K562 (cell line): Measurements from ENCODE around the gene GP1BB. TPM values are rescaled to one million over a fixed set of nuclear protein-coding genes. Genes with fewer than 3 reads are reported as not detected.

Source experiments
- CREBBP ChIP-seq: IDR thresholded peaks from one replicate; pipeline ENCODE4 v1.6.1; 2012; ENCODE audit warnings: low read depth, mild to moderate bottlenecking, control low read depth, inconsistent platforms, low read length
- HNRNPK ChIP-seq: fragments of 200-400 bp; formaldehyde crosslinking; IDR thresholded peaks from one replicate; pipeline ENCODE4 v1.6.1; 2018; ENCODE audit warnings: mild to moderate bottlenecking, low read depth, low read length; ENCODE audit not compliant: poor library complexity, severe bottlenecking
- IRF1 ChIP-seq: sonication (generic); formaldehyde crosslinking; IDR thresholded peaks from 2 replicates; pipeline ENCODE4 v1.8.0; 2022; ENCODE audit warnings: missing genetic modification reagents, mild to moderate bottlenecking, borderline replicate concordance
- IRF9 ChIP-seq: fragments of 450-650 bp; IDR thresholded peaks from 2 replicates; pipeline ENCODE4 v1.6.1; 2016; ENCODE audit warnings: missing biosample characterization, missing genetic modification characterization
- LARP7 ChIP-seq: fragments of 450-650 bp; IDR thresholded peaks from 2 replicates; pipeline ENCODE4 v1.6.1; 2016
- MEF2D ChIP-seq: conservative IDR thresholded peaks from 2 replicates; pipeline ENCODE4 v1.6.1; 2016; ENCODE audit warnings: low read depth, missing genetic modification characterization, missing compliant biosample characterization
- PHB2 ChIP-seq: fragments of 450-650 bp; IDR thresholded peaks from 2 replicates; pipeline ENCODE4 v1.6.1; 2017; ENCODE audit warnings: low read depth
- SIN3A ChIP-seq, 2 experiments: fragments of 150-350 bp in 1 of 2; IDR thresholded peaks; 2 replicates each; pipeline ENCODE4 v1.6.1; 2011 to 2016; ENCODE audit warnings: borderline replicate concordance in 2 of 2, low read depth in 2 of 2, low read length in 2 of 2, mild to moderate bottlenecking in 2 of 2, moderate library complexity in 2 of 2; ENCODE audit not compliant: control insufficient read depth in 1 of 2
- SMARCB1 ChIP-seq: IDR thresholded peaks from 2 replicates; pipeline ENCODE4 v1.6.1; 2011; ENCODE audit warnings: improper control_type of control experiment, low read depth; ENCODE audit not compliant: insufficient read length
- SRF ChIP-seq, 2 experiments: fragments of 250-450, 450-650 bp in 1 of 2; sonication (Bioruptor Pico) in 1 of 2; sonication (generic) in 1 of 2; formaldehyde crosslinking; IDR thresholded peaks; 2 replicates each; pipeline versions ENCODE4 v1.5.0 to v1.5.1; 2020 to 2022; ENCODE audit warnings: mild to moderate bottlenecking in 1 of 2, missing genetic modification reagents in 1 of 2
- THAP12 ChIP-seq: fragments of 250-450 bp; sonication (Bioruptor Pico); IDR thresholded peaks from 2 replicates; pipeline ENCODE4 v1.9.0; 2021; ENCODE audit warnings: mild to moderate bottlenecking, inconsistent platforms
- THRB ChIP-seq: fragments of 450-650 bp; formaldehyde crosslinking; conservative IDR thresholded peaks from 2 replicates; pipeline ENCODE4 v1.4.0; 2022; ENCODE audit warnings: mild to moderate bottlenecking, missing genetic modification characterization
- UBTF ChIP-seq, 2 experiments: IDR thresholded peaks; 2 replicates each; pipeline ENCODE4 v1.6.1; 2012; ENCODE audit warnings: improper control_type of control experiment in 2 of 2, low read depth in 2 of 2, low read length in 2 of 2, borderline replicate concordance in 1 of 2
- ZBTB5 ChIP-seq: fragments of 450-650 bp; IDR thresholded peaks from 2 replicates; pipeline ENCODE4 v1.6.1; 2017; ENCODE audit warnings: antibody characterized with exemption
- ZC3H8 ChIP-seq: fragments of 450-650 bp; IDR thresholded peaks from 2 replicates; pipeline ENCODE4 v1.6.1; 2017
- ZNF212 ChIP-seq: fragments of 450-650 bp; formaldehyde crosslinking; IDR thresholded peaks from 2 replicates; pipeline ENCODE4 v1.4.0; 2020; ENCODE audit warnings: mild to moderate bottlenecking
- ZNF717 ChIP-seq: fragments of 250-450 bp; sonication (Bioruptor Pico); IDR thresholded peaks from 2 replicates; pipeline ENCODE4 v1.5.0; 2021
- polyA plus RNA-seq, 8 experiments: library from polyadenylated mRNA; depleted of rRNA in 4 of 8; stranded (reverse) in 5 of 8; unstranded in 3 of 8; fragments of >200 nt; fragmentation: Nextera tagmentation in 2 of 8; fragmentation: Illumina TruSeq in 1 of 8; extraction: Ambion mirVana in 2 of 8; extraction: Trizol in 1 of 8; gene quantifications; 2 replicates each; pipeline versions ENCODE4 v1.2.1 to v1.2.3, GENCODE V29; 2011 to 2014; ENCODE audit warnings: inconsistent platforms in 1 of 8, missing spikeins in 1 of 8
- total RNA-seq, 7 experiments: library from RNA; depleted of rRNA in 6 of 7; stranded (reverse); fragments of >200 nt in 6 of 7; fragmentation: Illumina TruSeq in 2 of 7; extraction: Trizol in 2 of 7; gene quantifications; 2 replicates each; pipeline versions ENCODE4 v1.2.1 to v1.2.3, GENCODE V29; 2011 to 2021; ENCODE audit warnings: low replicate concordance in 1 of 7

The GP1BB gene
- total and polyA plus RNA-seq, 9 of the 15 experiments (the other 6 are each of a cell fraction or from before 2014, with no cell fraction given) = 0.69 to 162 (median 2.8) TPM

GRCh38 chr22:19730655-19731360 lies 7.5 kb downstream of the GP1BB start (continued):
- no peak for TF ChIP-seq IRF9
- TF ChIP-seq SRF (CRISPR knock-in tag; IDR thresholded peaks at IDR 0.05) = peak in 1 of 2 experiments; percentile 85; a peak in 2 of 4 replicates
- TF ChIP-seq ZNF212 (CRISPR knock-in tag) = peak; percentile 79; the same call in 1 of the 2 replicates
- no peak for TF ChIP-seq CREBBP
- no peak for TF ChIP-seq SMARCB1
- TF ChIP-seq ZC3H8 = no peak; the same call in 1 of the 2 replicates
- no peak for TF ChIP-seq HNRNPK
- peak; percentile 94 to 99; a peak in 3 of 4 replicates for TF ChIP-seq UBTF (IDR thresholded peaks at IDR 0.05; ENCODE audit: borderline replicate concordance in 1 of 2, low read depth in 2 of 2, low read length in 2 of 2)
- TF ChIP-seq MEF2D (tag) = 0 out of 2 replicates have a peak, but pooled peaks have one; percentile 37
- TF ChIP-seq ZNF717 (CRISPR knock-in tag) = no peak
- no peak for TF ChIP-seq IRF1 (CRISPR knock-in tag)
- no peak; the same call in 1 of the 2 replicates for TF ChIP-seq PHB2
- TF ChIP-seq SIN3A (IDR thresholded peaks at IDR 0.05; ENCODE audit: borderline replicate concordance in 2 of 2, control insufficient read depth in 1 of 2, low read depth in 2 of 2, low read length in 2 of 2) = peak; percentile 88 to 94
- TF ChIP-seq ZBTB5 = no peak
- peak; percentile 90 for TF ChIP-seq THAP12 (CRISPR knock-in tag)
- TF ChIP-seq THRB (CRISPR knock-in tag) = peak; percentile 85; the same call in 1 of the 2 replicates
- TF ChIP-seq LARP7 = peak; percentile 98
